Measurements from ENCODE around the gene CDK17.

DNA sequence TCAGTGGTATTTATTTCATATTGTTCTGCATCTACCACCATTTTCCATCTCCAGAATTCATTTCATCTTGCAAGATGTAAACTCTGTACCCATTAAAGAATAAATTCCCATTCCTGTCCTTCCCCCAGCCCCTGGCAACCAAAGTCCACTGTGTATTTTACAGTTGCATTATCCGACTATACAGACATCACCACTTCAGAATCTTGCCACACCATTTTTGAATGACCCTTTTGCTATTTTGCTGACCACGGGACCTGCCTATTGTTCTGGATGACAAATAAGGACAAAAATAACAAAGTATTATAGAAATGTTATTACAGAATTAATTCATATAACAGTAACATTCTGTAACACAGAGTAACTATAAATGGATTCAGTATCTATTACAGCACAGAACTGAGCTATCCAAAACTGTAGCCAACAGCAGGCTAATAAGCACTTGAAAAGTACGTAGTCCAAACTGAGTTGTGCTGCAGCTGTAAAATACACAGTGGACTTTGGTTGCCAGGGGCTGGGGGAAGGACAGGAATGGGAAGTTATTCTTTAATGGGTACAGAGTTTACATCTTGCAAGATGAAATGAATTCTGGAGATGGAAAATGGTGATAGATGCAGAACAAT is 61.3 kb downstream of the CDK17 start:
- no peak for TF ChIP-seq ZNF274 (IDR thresholded peaks at IDR 0.05; ENCODE audit: low read depth, low read length)
- no peak for TF ChIP-seq SUZ12 (IDR thresholded peaks at IDR 0.05; ENCODE audit: extremely low read depth, insufficient read depth, insufficient read length)

Measured in NT2/D1 (cell line).